GM12872 (cell line): ENCODE data around the gene NCOA6.

ENCODE experiments used
- CTCF ChIP-seq: IDR thresholded peaks from 3 replicates; pipeline ENCODE4 v1.5.1; 2011; ENCODE audit warnings: low read depth, mild to moderate bottlenecking, low read length, moderate library complexity; ENCODE audit not compliant: insufficient read depth

NCOA6 gene

GRCh38 chr20:34808583-34808982 is 16.9 kb downstream of the NCOA6 start:
- TF ChIP-seq CTCF, result no peak

DNA sequence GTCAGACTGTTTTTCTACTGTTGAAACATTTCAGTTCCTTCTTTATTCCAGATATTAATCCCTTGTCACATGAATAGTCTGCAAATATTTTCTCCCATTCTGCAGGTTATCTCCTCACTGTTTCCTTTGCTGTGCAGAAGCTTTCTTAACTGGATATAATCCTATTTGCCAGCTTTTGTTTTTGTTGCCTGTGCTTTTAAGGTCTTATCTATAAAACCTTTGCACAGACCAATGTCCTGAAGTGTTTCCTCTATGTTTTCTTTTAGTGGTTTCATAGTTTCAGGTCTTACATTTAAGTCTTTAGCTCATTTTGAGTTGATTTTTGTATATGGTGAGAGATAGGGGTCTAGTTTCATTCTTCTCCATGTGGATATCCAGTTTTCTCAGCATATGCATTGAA is 19.2 kb downstream of the NCOA6 start:
- no peak for TF ChIP-seq CTCF

- no peak for TF ChIP-seq CTCF
Measured at GRCh38 chr20:34798871-34799270, 26.6 kb downstream of the NCOA6 start.

- TF ChIP-seq CTCF, result no peak
Measured at GRCh38 chr20:34798328-34798727, 27.1 kb downstream of the NCOA6 start.

GRCh38 chr20:34797012-34797995 is 28.1 kb downstream of the NCOA6 start:
- TF ChIP-seq CTCF, result no peak

DNA sequence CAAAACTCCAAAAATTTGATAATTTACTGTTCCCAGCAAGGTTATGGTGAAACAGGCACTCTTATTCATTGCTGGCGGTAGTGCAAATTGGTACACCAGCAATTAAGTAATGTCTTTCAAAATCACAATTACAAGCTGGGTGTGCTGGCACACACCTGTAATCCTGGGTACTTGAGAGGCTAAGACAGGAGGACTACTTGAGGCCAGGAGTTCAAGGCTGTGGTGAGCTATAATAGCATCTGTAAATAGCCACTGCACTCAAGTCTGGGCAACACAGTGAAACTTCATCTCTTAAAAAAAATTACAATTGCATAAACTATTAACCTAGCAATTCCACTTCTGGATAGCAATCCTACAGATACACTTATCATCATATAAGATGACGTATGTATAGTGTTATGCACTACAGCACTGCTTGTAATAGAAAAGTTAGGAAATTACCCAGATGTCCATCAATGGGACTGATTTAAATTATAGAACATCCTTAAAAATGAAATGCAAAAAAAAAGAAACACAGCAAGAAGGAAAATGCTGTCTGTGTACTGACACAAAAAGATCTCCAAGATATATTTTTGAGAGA is 31.4 kb downstream of the NCOA6 start:
- no peak for TF ChIP-seq CTCF

DNA sequence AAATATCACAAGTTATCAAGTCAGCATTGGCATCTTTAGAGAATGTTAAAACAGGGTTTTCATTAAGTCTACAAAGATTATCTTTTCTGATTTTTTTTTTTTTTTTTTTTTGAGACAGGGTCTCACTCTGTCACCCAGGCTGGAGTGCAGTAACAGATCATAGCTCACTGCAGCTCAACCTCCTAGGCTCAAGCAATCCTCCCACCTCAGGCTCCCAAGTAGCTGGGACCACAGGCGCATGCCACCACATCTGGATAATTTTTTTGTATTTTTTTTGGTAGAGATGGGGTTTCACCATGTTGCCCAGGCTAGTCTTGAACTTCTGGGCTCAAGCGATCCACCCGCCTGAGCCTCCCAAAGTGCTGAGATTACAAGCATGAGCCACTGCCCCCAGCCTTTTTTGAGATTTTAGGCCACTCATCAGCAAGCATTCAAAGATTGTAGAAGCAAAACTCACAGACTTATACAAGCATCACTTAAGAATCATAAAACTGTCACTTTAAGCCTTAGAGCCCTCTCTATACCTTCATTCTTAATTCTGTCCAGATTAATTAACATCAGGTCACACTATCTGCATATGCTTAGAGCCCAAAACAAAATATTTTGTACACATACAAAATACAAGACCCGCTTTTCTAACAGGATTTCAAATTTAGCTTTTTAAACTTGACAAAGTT is 32.6 kb downstream of the NCOA6 start:
- TF ChIP-seq CTCF, result no peak
